Measurements from ENCODE around the gene NDST4. TPM values are rescaled to one million over a fixed set of nuclear protein-coding genes. Genes with fewer than 3 reads are reported as not detected.

The NDST4 gene
- total RNA-seq, 1 experiment from 2014 or later = 0.13 TPM

DNA sequence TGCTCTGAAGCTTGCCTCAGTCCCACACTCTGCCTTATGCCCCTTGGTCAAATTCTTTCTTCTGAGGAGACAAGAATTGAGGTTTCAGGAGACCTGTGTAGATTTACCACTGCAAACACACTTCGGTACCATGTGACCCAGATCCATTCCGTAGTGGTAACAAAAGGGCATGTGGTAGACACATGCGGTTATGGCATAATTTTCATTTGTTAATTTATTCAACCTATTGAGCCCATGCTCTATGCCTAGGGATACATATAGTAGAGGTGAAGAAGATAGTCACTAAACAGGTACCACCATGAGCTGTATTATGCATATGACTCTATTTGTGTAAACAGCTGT is 190.9 kb downstream of the NDST4 start:
- no peak overlapping the region for H3K4me3 ChIP-seq (ENCODE audit: low read depth in 2 of 2, low read length in 2 of 2)
- H3K36me3 ChIP-seq (ENCODE audit: control insufficient read depth, insufficient read depth, low read length) = no peaks in the 10 kb centered on the region
- H3K27me3 ChIP-seq (ENCODE audit: control insufficient read depth, insufficient read depth, low read length) = no peaks in the 10 kb centered on the region
- no peak for TF ChIP-seq SIN3A (IDR thresholded peaks at IDR 0.05; ENCODE audit: borderline replicate concordance, insufficient read depth, low read depth, low read length)
- no peak for TF ChIP-seq TCF7L2 (IDR thresholded peaks at IDR 0.05; ENCODE audit: low read depth, low read length)
- TF ChIP-seq, protein P1, sequence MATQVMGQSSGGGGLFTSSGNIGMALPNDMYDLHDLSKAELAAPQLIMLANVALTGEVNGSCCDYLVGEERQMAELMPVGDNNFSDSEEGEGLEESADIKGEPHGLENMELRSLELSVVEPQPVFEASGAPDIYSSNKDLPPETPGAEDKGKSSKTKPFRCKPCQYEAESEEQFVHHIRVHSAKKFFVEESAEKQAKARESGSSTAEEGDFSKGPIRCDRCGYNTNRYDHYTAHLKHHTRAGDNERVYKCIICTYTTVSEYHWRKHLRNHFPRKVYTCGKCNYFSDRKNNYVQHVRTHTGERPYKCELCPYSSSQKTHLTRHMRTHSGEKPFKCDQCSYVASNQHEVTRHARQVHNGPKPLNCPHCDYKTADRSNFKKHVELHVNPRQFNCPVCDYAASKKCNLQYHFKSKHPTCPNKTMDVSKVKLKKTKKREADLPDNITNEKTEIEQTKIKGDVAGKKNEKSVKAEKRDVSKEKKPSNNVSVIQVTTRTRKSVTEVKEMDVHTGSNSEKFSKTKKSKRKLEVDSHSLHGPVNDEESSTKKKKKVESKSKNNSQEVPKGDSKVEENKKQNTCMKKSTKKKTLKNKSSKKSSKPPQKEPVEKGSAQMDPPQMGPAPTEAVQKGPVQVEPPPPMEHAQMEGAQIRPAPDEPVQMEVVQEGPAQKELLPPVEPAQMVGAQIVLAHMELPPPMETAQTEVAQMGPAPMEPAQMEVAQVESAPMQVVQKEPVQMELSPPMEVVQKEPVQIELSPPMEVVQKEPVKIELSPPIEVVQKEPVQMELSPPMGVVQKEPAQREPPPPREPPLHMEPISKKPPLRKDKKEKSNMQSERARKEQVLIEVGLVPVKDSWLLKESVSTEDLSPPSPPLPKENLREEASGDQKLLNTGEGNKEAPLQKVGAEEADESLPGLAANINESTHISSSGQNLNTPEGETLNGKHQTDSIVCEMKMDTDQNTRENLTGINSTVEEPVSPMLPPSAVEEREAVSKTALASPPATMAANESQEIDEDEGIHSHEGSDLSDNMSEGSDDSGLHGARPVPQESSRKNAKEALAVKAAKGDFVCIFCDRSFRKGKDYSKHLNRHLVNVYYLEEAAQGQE (IDR thresholded peaks at IDR 0.05; ENCODE audit: insufficient read depth in 1 of 2, low read depth in 2 of 2, low read length in 1 of 2) = no peak
- TF ChIP-seq, protein P2, sequence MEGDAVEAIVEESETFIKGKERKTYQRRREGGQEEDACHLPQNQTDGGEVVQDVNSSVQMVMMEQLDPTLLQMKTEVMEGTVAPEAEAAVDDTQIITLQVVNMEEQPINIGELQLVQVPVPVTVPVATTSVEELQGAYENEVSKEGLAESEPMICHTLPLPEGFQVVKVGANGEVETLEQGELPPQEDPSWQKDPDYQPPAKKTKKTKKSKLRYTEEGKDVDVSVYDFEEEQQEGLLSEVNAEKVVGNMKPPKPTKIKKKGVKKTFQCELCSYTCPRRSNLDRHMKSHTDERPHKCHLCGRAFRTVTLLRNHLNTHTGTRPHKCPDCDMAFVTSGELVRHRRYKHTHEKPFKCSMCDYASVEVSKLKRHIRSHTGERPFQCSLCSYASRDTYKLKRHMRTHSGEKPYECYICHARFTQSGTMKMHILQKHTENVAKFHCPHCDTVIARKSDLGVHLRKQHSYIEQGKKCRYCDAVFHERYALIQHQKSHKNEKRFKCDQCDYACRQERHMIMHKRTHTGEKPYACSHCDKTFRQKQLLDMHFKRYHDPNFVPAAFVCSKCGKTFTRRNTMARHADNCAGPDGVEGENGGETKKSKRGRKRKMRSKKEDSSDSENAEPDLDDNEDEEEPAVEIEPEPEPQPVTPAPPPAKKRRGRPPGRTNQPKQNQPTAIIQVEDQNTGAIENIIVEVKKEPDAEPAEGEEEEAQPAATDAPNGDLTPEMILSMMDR (IDR thresholded peaks at IDR 0.05) = no peak
- TF ChIP-seq POLR2AphosphoS5 (IDR thresholded peaks at IDR 0.05; ENCODE audit: low read depth, low read length) = no peak
- no peak for DNase-seq (ENCODE audit: low read depth, low spot score)
- POLR2A ChIA-PET = no interaction called here
- intact Hi-C loops (cut with micrococcal nuclease; ENCODE audit: unreplicated experiment) (no loop called here), in situ Hi-C loops (cut with HindIII; ENCODE audit: low pct_unique_long_range_greater_than_20kb, low sequenced_read_pairs) (no loop called here)
- CTCF ChIA-PET = no interaction called here
- no peaks in the 10 kb centered on the region for H3K4me1 ChIP-seq (ENCODE audit: control insufficient read depth, insufficient read depth, low read length)
- H3K27ac ChIP-seq (ENCODE audit: low read length) = no peak overlapping the region
- no peaks in the 10 kb centered on the region for H3K9me3 ChIP-seq (ENCODE audit: control insufficient read depth, insufficient read depth, low read depth, low read length)
- BruUV-seq (replicated peaks) = no TSS peak
- ATAC-seq = no peak

DNA sequence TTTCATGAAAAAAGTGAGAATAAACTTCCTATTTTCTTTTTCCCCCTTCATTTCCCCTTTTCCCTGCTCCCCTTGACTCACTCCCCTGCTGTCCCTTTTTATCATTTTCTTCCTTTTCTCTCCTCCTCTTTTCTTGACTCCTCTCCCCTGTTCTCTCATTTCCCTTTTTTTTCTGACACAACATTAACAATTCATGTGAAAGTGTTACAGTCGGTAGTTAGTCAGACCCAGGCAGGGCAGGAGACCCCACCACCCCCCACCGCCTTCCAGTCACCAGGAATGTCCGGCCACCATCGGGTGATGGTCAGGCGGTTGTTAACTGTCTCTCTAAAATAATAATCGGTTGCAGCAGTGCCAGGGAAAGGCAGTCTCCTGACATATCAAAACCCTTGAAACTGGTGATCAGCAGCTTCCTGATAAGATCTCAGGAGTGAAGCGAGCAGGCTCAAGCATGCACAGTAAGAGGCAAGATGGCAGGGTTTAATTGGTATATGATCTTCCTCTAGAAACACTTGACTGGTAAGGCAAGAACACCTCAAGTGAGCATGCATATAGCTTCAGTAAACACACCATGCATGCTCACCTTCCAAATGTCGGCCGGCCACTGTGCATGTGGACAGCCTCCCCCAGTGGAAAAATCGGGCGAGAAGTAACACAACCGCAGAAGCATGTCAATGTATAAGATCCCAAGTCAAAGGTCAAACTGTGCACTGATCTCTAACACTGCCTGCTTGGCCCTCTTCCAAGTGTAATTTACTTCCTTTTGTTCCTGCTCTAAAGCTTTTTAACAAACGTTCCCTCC is 191.4 kb downstream of the NDST4 start:
- no peak overlapping the region for H3K4me3 ChIP-seq (ENCODE audit: low read depth in 2 of 2, low read length in 2 of 2)
- BruUV-seq (replicated peaks) = no TSS peak
- H3K27ac ChIP-seq (ENCODE audit: low read length) = no peak overlapping the region
- no peaks in the 10 kb centered on the region for H3K27me3 ChIP-seq (ENCODE audit: control insufficient read depth, insufficient read depth, low read length)
- no peaks in the 10 kb centered on the region for H3K4me1 ChIP-seq (ENCODE audit: control insufficient read depth, insufficient read depth, low read length)
- H3K9me3 ChIP-seq (ENCODE audit: control insufficient read depth, insufficient read depth, low read depth, low read length) = no peaks in the 10 kb centered on the region
- TF ChIP-seq POLR2AphosphoS5 (IDR thresholded peaks at IDR 0.05; ENCODE audit: low read depth, low read length) (no peak), TCF7L2 (IDR thresholded peaks at IDR 0.05; ENCODE audit: low read depth, low read length) (no peak), SIN3A (IDR thresholded peaks at IDR 0.05; ENCODE audit: borderline replicate concordance, insufficient read depth, low read depth, low read length) (no peak)
- TF ChIP-seq, protein P2 (IDR thresholded peaks at IDR 0.05) = no peak
- TF ChIP-seq, protein P1 (IDR thresholded peaks at IDR 0.05; ENCODE audit: insufficient read depth in 1 of 2, low read depth in 2 of 2, low read length in 1 of 2) = no peak
- in situ Hi-C loops (cut with HindIII; ENCODE audit: low pct_unique_long_range_greater_than_20kb, low sequenced_read_pairs) (no loop called here), intact Hi-C loops (cut with micrococcal nuclease; ENCODE audit: unreplicated experiment) (no loop called here)
- CTCF ChIA-PET = no interaction called here
- H3K36me3 ChIP-seq (ENCODE audit: control insufficient read depth, insufficient read depth, low read length) = no peaks in the 10 kb centered on the region
- ATAC-seq = no peak
- POLR2A ChIA-PET = no interaction called here
- no peak for DNase-seq (ENCODE audit: low read depth, low spot score)
